Epithelial cell of proximal tubule (primary cell): Measurements from ENCODE around the gene USP26. TPM values are rescaled to one million over a fixed set of nuclear protein-coding genes. Genes with fewer than 3 reads are reported as not detected.

Source experiments
- DNase-seq: peaks from one replicate; pipeline ENCODE4 v3.0.0-alpha.2; 2011; ENCODE audit warnings: low read depth
- H3K4me3 ChIP-seq: 2 replicates; pipeline ENCODE4 v1.5.1; 2011; ENCODE audit warnings: low read depth, mild to moderate bottlenecking, low read length
- CTCF ChIP-seq: conservative IDR thresholded peaks from 2 replicates; pipeline ENCODE4 v1.5.1; 2012; ENCODE audit warnings: low read depth, mild to moderate bottlenecking, low read length
- total RNA-seq: library from RNA; depleted of rRNA; stranded (reverse); fragments of >200 nt; gene quantifications from 2 replicates; pipeline ENCODE4 v1.2.3, GENCODE V29; 2015

The USP26 gene
- total RNA-seq, 1 donor from 2014 or later = not detected

- H3K4me3 ChIP-seq = no peak overlapping the region
- no peak for DNase-seq
- TF ChIP-seq CTCF = no peak
These were observed 63.9 kb downstream of the USP26 start for GRCh38 chrX:133033010-133033409.

GRCh38 chrX:133018229-133018628, 78.7 kb downstream of the USP26 start:
- no peak for TF ChIP-seq CTCF
- DNase-seq = no peak
- no peak overlapping the region for H3K4me3 ChIP-seq

- no peak overlapping the region for H3K4me3 ChIP-seq
- TF ChIP-seq CTCF = no peak
- no peak for DNase-seq
These were observed 89.5 kb downstream of the USP26 start for GRCh38 chrX:133007458-133007857.

DNA sequence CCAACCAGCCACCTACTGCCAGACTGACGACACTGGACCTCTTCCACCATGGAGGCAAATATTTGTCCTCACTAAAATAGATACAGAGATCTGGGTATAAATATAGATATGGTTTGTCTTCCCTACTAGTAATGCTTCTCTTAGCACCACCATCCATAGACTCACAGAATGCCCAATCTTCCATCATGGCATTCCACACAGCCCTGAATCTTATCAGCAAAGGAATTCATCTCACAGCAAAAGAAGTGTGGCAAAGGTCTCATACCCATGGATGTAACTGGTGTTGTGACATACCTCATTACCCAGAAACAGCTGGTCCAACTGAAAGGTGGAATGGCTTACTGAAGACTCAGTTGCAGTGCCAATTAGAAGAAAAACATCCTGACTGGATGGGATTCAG, 91.3 kb downstream of the USP26 start:
- no peak for DNase-seq
- no peak overlapping the region for H3K4me3 ChIP-seq
- TF ChIP-seq CTCF = no peak

GRCh38 chrX:133005042-133005441, 91.9 kb downstream of the USP26 start:
- no peak for DNase-seq

GRCh38 chrX:132999209-132999608, 97.7 kb downstream of the USP26 start:
- DNase-seq = no peak
- TF ChIP-seq CTCF = no peak
- H3K4me3 ChIP-seq = no peak overlapping the region

More at GRCh38 chrX:133005042-133005441, 91.9 kb downstream of the USP26 start:
- peak; percentile 70 for TF ChIP-seq CTCF
- H3K4me3 ChIP-seq = no peak overlapping the region

DNA sequence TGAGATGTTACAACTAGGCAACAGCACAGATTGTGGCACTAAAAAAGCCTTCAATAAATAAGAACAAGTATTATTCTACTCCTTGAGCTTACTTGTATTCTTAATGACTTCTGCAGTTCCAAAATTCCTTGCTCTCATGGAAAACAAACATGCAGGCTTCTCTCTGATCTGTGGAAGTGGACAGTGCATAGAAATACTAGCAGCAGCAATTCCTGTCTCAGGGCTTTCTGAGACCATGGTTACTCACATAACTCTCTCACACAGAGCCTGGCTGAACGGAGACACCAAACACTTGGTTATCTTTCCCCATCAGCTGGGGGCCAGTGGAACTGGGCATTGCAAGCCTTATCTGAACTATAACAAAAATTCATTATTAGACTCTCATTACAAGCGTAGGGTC, 106.1 kb downstream of the USP26 start:
- TF ChIP-seq CTCF = no peak

More for the DNA sequence above, 106.1 kb downstream of the USP26 start:
- no peak overlapping the region for H3K4me3 ChIP-seq
- no peak for DNase-seq
